HCT116 (cell line): Measurements from ENCODE around the gene MICALL1.

Experiments
- CTCF ChIP-seq, 3 experiments: fragments of 200-600 bp in 1 of 3; sonication (generic) in 1 of 3; IDR thresholded peaks in 2 of 3; conservative IDR thresholded peaks in 1 of 3; 2 replicates each; pipeline ENCODE4 v1.5.1; 2012 to 2017; ENCODE audit warnings: low read depth in 2 of 3, low read length in 2 of 3, antibody characterized with exemption in 1 of 3, borderline replicate concordance in 1 of 3, control low read depth in 1 of 3, mild to moderate bottlenecking in 1 of 3, mixed read lengths in 1 of 3, mixed run types in 1 of 3, moderate library complexity in 1 of 3; ENCODE audit not compliant: insufficient read depth in 1 of 3
- ELF1 ChIP-seq: IDR thresholded peaks from 2 replicates; pipeline ENCODE4 v1.6.1; 2012; ENCODE audit warnings: low read depth, borderline replicate concordance
- POLR2A ChIP-seq: IDR thresholded peaks from 2 replicates; pipeline ENCODE4 v1.7.0; 2011; ENCODE audit warnings: borderline replicate concordance; ENCODE audit not compliant: insufficient read depth, insufficient read length; ENCODE audit errors: extremely low read depth
- POLR2AphosphoS5 ChIP-seq: IDR thresholded peaks from 2 replicates; pipeline ENCODE4 v1.6.1; 2011; ENCODE audit warnings: mild to moderate bottlenecking, low read depth, low read length, moderate library complexity
- REST ChIP-seq: IDR thresholded peaks from 2 replicates; pipeline ENCODE4 v1.6.1; 2012; ENCODE audit warnings: low read depth
- ZFX ChIP-seq: fragments of 450-650 bp; IDR thresholded peaks from 2 replicates; pipeline ENCODE4 v1.6.1; 2017
- ZNF274 ChIP-seq: fragments of 200-500 bp; sonication (Bioruptor generic); IDR thresholded peaks from 2 replicates; pipeline ENCODE4 v1.6.1; 2014; ENCODE audit warnings: mild to moderate bottlenecking, low read depth, low read length, inconsistent platforms

GRCh38 chr22:37897807-37898206 lies 8.3 kb upstream of the MICALL1 start:
- TF ChIP-seq POLR2A (no peak), ZFX (no peak), CTCF (IDR thresholded peaks at IDR 0.05 in 2 of 3, conservative IDR thresholded peaks at IDR 0.05 in 1 of 3; ENCODE audit: borderline replicate concordance in 1 of 3, insufficient read depth in 1 of 3, low read depth in 2 of 3, low read length in 2 of 3) (no peak), REST (no peak), ELF1 (no peak), ZNF274 (no peak), POLR2AphosphoS5 (no peak)
